ENCODE measurements around the gene FAM131A. TPM values are rescaled to one million over a fixed set of nuclear protein-coding genes. Genes with fewer than 3 reads are reported as not detected.

Gene FAM131A
- total RNA-seq, 4 donors from 2014 or later: 19.1 to 30.8 (median 25.9) TPM

DNA sequence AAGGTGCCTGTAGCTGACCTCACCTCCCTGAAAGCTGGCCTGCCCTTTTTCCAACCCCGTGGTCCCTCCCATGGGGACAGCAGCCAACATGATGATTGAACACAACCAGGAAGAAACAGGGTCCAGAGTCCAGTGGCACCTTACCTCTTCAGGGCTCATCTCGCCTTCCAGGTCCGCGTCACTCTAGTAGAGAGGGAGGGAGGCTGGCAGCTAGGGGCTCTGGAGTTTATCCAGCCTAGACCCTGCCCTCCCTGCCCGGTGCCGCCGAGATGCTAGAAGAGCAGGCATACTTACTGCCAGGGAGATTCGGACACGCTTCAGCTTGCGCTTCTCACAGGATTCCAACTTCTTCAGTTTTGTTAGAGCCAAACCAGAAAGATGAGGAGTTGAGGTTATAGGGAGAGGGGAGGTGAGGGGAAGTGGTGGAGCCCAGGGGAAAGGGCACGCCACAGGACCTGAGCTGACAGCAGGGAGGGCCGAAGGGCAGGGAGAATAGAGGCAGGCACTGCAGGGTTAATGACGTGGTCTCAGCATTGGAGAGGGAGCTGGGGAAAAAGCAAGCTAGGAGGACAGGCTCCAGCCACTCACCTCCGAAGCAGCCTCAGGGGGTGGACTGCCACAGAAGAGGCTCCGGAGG is 14.9 kb downstream of the FAM131A start:
- TF ChIP-seq, protein P1, sequence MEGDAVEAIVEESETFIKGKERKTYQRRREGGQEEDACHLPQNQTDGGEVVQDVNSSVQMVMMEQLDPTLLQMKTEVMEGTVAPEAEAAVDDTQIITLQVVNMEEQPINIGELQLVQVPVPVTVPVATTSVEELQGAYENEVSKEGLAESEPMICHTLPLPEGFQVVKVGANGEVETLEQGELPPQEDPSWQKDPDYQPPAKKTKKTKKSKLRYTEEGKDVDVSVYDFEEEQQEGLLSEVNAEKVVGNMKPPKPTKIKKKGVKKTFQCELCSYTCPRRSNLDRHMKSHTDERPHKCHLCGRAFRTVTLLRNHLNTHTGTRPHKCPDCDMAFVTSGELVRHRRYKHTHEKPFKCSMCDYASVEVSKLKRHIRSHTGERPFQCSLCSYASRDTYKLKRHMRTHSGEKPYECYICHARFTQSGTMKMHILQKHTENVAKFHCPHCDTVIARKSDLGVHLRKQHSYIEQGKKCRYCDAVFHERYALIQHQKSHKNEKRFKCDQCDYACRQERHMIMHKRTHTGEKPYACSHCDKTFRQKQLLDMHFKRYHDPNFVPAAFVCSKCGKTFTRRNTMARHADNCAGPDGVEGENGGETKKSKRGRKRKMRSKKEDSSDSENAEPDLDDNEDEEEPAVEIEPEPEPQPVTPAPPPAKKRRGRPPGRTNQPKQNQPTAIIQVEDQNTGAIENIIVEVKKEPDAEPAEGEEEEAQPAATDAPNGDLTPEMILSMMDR (IDR thresholded peaks at IDR 0.05): no peak
- DNase-seq (ENCODE audit: low spot score) (no peak), ATAC-seq (ENCODE audit: low FRiP score) (peak; percentile 43)

- no peak for DNase-seq (ENCODE audit: low spot score)
- ATAC-seq (ENCODE audit: low FRiP score): no peak
- TF ChIP-seq, protein P1 (IDR thresholded peaks at IDR 0.05): no peak
These were observed 15.6 kb downstream of the FAM131A start for GRCh38 chr3:184352897-184353545.

DNA sequence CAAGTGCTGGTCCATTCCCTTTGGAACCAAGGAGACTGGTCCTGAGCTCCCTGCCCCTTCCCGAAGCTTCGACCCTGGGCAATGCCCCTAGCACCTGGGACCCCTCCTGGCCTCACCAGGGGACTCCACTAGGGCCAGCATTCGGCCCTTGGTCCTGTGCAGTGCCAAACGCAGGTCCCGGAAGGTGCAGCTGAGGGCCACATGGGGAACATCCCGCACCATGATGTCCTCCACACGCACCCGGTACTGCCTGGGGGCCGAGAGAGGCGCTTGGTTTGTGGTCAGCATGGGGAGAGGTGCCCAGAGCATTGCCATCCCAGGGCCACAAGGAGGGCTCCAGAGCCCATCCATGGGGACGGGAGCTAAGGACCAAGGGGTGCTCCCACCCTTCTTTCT is 16.1 kb downstream of the FAM131A start:
- TF ChIP-seq, protein P1 (IDR thresholded peaks at IDR 0.05): no peak
- DNase-seq (ENCODE audit: low spot score): no peak

GRCh38 chr3:184354121-184354728 is 16.8 kb downstream of the FAM131A start:
- TF ChIP-seq, protein P1 (IDR thresholded peaks at IDR 0.05): peak in 1 of 3 donors; percentile 14
- ATAC-seq (ENCODE audit: low FRiP score) (no peak), DNase-seq (ENCODE audit: low spot score) (no peak)

More for the DNA sequence above, 16.1 kb downstream of the FAM131A start:
- ATAC-seq (ENCODE audit: low FRiP score): no peak

DNA sequence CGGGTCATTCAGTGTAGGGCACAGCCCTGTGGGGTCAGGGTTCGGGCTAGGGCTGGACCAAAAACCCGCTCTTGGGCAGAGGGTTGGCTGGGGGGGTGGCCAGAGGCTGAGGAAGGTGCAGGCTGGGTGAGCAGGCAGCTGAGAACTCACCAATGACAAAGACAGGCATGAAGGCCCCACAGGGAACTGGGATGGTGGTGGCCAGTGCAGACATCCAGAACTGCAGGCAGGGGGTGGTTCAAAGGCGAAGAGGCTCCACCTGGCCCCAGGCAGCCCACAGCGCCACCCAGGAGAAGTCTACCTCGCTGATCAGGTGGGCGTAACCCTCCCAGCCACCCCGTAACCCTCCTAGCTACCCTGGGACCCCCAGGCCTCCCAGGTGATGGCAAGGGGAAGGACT is 17.4 kb downstream of the FAM131A start:
- no peak for ATAC-seq (ENCODE audit: low FRiP score)
- TF ChIP-seq, protein P1 (IDR thresholded peaks at IDR 0.05): no peak

GRCh38 chr3:184355261-184356040 is 18.1 kb downstream of the FAM131A start:
- no peak for DNase-seq (ENCODE audit: low spot score)
- TF ChIP-seq, protein P1 (IDR thresholded peaks at IDR 0.05): no peak
- no peak for ATAC-seq (ENCODE audit: low FRiP score)

More for the DNA sequence above, 17.4 kb downstream of the FAM131A start:
- DNase-seq (ENCODE audit: low spot score): no peak

Measured in omental fat pad (tissue), 4 donors.